ENCODE data around the gene TUBB2B.
"Not testable (repeated sequence)": the region's sequence is repeated elsewhere in the genome, so short reads cannot be mapped to it uniquely, and the experiment has no call there.

Gene TUBB2B

DNA sequence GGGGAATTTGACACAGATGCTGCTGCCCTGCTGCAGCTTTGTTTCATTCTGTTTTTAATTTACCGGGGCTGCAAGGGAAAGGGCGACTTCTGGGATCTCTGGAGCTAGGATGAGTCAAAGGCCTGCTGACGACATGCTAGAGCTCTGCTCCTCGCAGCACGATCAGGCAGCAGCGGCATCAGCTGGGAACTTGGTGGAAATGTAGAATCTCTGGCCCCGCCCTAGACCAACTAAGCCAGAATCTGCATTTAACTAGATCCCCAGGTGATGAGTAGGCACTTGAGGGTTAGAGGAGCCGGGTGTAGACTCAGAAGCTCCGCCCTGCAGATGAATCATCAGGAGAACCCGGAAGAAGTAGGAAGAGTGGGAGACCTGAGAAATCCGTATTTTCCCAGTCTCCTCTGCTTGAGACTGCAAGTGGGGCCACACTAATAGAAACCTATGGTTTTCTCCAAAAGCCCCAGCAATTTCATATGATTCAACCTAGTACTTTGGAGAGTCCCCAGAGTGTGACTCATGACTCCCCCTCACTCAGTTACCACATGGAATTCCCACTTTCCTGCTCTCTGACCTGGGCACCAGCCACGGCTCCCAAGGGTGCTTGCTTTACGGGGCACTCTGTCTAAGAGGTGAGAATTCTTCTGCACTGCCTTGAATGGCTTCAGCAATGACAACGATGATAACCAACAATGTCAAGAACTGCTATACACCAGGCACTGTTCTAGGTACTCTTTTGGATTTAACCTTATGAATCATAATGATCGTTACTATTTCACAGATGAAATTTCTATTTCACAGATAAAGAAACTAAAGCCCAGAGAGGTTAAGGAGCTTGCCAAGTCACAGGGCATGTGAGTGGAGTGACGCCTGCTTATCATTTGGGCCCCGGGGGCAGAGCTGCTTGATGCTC is 18.1 kb downstream of the TUBB2B start:
- peak; percentile 83 for DNase-seq

DNA sequence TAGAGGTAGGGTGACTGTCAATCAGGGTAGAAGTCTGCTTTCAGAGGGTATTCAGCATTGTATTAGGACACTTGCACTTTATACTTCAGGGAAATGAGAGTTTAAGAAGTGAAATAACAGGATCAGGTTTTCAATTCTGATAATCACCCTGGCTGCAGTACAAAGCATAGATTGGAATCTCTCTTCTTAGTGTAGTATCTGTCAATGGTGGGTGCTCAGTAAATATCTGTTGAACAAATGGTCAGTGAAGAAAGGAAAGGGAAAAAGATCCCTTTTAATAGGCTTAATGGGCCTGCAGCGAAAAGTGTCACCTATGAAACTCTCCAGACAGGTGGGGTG is 18.7 kb downstream of the TUBB2B start:
- DNase-seq, result no peak

DNA sequence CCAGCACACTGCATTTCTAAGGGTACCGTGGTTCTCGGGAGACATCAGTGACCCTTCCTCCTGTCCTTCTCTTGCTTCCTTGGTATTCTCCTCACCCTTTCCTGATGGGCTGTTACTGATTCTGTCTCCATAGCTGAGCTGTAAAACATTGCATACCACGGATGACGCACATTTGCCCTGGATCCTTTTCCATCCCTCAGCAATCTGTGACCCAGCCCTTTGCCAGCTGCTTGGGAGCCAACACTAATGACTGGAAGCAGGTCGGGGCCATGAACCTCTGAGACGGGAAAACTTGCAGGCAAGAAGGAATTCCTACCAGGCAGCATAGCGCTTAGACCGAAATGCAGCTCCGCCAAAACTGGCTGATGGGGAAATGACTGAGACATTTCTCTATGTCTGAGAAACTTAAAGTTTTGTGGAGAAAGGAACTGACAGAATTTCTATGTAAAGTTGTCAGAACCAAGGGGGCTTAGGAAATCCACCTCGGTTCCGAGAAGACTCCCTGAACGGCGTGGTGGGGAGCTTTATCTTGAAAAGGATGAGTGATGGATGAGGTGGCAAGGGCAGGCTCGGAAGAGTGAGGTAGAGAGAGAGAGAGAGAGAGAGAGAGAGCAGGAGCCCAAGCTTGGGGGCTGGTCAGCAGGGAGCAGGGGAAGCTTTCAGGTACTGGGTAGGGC is 19.2 kb downstream of the TUBB2B start:
- no peak for DNase-seq

DNA sequence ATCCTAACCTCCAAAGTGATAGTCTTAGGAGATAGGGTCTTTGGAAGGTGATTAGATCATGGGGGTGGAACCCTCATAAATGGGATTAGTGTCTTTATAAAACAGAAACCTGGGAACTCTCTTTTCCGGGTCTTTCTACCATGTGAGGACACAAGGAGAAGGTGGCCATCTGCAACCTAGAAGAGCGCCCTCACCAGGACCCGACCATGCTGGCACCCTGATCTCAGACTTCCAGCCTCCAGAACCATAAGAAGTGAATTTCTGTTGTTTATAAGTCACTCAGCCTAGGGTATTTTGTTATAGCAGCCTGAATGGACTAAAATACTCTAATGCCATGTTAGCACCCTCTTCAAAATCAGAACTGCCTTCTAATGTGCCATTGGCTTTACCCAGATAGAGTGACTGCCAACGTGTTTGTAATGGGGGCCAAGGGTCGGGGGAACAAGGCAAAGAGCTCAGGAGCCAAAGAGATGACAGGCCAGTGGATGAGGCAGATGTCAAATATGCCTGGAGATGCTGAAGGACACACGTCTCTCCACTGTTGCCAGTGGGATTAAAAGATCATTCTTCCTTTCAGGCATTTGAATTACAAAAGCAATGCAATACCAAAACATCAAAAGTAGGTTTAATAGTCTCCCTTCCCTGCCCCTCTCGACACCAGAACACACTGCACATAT is 21.0 kb downstream of the TUBB2B start:
- DNase-seq, result no peak

DNA sequence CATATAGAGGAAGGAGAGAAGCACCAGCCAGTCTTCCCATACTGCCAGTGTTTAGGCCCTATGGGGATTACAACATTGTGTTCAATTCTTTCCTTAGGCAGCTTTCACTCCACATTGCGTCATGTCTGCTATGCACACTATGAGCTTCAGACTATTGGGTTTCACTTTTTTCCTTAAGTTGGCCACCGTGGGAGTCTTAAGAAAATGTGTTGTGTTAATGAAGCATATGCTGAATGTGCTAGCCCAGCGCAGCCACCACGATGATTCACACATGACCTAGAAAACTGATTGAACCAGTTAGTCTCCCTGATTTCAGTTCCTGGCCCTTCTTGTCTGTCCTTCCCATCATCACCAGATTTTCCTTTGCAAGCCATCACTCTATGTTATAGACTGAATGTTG is 21.5 kb downstream of the TUBB2B start:
- no peak for DNase-seq

DNA sequence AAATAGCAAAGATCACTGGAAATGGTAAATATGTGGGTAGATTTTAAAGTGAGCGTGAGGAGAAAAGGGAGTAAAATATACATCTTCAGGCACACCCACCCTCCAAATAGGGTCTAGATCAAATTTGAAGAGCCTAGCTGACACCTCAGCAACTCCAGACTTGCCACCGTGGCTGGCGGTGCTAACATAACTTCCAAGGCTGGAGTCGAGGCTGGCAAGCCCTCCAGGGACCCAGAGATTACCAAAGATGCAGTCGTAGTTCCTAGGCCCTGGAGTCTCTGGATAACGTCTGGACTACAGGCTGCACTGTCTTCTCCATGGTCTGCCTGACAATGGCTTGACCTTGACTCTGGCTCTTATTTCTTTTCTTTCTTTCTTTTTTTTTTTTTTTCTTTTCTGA is 22.5 kb downstream of the TUBB2B start:
- DNase-seq, result no peak

DNA sequence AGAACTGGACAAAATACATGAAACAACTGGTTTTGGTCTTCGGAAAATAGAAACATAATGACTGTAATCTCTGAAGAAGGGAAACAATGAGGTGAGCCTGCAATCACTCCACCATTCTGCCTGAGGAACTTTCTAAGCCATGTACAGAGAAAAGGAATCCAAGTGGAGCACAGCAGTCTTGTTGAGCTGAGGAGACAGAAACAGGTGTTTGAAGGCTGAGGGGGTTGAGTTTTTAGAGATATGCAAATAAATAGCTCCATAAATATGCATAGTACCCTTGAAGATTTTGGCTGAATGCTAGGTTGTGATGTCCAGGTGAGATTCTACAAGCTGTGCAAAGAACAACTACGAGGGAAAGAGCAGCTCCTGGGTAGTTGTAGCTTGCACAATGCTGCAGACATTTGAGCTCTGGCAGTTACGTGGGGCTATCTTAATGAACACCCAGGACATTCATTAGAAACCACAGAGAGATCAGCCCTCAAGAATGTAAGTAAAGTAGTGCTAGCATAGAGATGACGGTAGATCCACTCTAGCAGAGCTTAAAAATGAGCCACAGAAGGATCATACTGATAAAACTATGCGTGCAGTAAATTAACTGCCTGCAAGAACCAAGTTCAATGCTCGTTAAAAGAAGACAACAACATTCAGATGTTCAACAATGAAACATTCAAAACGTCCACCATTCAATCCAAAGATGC is 24.3 kb downstream of the TUBB2B start:
- no peak for DNase-seq

DNA sequence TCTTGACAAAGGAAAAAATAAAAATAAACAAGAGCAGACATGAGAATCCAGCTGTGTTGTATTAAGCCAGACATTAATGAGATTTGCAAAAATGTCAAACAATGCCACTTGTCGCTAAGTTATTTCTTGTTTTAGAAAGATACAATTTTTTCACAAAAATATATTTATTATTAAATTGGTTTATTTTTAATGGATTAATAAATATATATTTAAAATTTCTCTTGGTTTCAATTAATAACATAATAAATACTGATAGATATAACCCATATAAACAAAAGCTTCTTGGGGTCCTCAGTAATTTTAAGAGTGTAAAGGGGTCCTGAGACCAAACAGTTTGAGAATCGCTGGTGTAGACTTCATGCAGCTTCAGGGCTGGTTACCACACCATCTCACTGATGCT is 26.1 kb downstream of the TUBB2B start:
- no peak for DNase-seq

DNA sequence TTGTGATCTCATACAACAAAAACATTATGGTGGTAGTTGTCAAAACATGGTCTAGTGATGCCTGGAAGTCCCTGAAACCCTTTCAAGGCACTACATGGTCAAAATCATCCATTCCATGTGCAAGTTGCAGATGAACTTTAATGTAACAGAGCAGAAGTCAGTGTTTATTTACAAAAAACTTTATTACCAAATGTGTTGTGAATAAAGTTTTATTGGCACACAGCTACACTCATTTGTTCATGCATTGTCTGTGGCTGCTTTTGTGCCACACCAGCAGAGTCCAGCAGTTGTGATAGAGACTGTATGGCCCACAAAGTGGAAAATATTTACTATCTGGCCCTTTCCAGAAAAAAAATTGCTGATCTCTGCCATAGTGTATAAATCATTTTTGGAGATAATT is 26.8 kb downstream of the TUBB2B start:
- no peak for DNase-seq

DNA sequence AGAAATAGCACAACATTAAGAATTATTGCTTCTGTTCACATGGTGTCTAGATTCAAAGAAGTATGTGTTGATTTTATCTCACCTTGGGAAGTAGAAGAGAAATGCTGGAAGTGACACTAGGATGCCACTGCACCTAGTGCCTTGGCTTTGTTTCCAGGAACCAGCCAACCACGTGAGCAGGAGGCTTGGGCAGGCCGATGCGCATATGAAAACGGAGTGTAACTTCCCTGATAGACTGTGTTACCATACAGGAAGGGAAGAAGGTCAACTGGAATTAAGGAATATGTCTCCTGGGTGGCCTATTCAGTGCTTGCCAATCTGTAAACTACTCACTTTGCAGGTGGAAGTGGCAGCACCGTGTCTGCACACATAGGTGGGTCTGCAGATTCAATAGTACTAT is 28.1 kb downstream of the TUBB2B start:
- DNase-seq, result no peak

DNA sequence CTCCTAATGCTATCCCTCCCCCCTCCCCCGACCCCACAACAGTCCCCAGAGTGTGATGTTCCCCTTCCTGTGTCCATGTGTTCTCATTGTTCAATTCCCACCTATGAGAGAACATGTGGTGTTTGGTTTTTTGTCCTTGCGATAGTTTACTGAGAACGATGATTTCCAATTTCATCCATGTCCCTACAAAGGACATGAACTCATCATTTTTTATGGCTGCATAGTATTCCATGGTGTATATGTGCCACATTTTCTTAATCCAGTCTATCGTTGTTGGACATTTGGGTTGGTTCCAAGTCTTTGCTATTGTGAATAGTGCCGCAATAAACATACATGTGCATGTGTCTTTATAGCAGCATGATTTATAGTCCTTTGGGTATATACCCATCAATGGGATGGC is 29.7 kb downstream of the TUBB2B start:
- DNase-seq, result not testable (repeated sequence)

DNA sequence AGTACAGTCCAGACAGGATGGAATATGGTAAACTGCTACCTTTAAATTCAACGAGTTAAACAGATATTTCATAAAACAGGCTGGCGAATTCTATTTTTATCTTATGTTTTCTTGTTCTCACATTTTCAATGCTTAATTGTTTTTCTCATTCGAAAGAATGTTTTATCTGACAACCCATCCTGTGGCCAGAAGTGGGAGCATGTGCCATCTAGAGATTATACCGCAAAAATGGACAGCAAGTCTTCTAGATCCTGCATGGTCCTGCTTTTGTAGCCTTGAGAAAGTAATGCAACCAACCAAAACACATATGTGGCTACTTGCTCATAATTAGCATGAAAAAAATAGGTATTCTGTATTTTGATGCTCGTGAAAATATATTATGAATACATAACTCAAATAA is 30.7 kb downstream of the TUBB2B start:
- no peak for DNase-seq

DNA sequence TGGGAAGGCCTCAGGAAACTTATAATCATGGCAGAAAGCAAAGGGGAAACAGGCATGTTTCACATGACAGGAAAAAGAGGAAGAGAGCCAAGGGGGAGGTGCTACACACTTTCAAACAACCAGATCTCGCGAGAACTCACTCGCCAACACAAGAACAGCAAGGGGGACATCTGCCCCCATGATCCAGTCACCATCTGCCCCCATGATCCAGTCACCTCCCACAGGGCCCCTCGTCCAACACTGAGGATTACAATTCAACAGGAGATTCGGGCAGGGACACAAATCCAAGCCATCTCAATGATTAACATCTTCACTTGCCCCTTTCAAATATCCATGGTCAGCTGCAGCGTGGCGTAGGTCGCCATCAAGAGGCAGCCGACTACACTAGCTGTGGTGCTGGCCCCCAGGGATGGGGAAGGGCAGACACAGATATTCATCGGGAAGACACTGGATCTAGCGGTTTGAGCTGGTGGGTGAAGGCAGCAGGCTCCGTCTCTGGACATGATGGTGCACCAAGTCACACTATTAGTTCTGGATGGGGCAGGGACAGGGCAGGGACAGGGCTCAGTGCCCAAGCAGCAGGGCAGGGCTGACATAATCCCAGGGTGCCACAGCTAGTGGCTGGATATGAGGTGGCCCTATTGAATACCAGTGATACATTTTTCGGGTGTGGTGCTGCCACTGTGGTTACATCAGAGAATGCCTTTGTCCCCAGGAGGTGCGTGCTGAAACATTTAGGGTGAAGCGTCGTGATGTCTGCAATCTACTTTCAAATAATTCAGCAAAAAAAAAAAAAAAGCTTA is 31.6 kb downstream of the TUBB2B start:
- no peak for DNase-seq

DNA sequence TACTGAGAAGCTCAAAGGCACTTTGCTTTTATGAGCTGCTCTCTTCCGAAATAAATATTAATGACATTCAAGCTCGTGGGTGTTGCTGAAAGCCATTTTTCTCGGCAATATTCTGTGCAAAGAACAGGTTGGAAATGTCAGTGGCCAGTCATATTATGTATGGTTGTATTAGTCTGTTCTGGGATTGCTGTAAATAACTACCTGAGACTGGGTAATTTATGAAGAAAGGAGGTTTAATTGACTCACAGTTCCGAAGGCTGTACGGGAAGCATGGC is 32.1 kb downstream of the TUBB2B start:
- DNase-seq, result no peak

DNA sequence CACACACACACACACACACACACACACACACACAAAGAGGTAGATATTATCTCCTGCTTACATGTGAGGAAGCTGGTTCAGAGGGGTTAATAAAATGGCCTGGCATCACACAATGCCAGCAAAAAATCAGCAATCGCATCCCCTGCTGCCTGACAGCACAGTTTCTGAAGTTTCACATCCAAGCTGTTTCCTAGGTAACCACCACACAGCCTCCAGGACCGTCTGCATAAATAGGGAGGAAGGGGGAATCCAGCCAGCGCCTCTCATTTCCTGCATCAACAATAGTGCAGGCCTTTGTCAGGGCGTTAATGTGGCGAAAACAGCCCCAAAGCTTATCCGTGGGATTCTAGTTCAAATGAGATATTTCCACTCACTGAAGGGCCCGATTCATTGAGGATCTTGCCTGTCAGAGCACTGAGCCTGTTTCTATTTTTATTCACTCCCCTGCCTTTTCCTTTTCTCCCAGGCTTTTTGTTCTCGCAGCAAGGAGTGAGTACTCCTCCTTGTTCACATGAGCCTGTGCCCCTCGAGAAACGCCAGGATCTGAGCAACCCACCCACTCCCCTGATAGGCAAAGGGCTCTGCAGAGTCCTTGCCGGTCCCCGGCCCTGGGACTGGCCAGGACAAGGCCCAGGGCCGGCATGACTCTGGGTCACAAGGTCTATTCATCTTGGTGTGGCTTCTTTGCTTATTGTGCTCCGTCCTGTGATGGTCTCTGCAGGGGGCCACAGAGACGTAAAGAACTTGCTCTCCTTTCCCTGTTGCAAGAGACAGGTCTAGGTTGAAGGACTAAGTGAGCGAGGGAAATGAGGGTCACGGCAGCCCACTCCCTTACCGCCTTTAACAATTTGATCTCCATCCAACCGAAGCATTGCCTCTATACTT is 32.7 kb downstream of the TUBB2B start:
- DNase-seq, result peak; percentile 22

DNA sequence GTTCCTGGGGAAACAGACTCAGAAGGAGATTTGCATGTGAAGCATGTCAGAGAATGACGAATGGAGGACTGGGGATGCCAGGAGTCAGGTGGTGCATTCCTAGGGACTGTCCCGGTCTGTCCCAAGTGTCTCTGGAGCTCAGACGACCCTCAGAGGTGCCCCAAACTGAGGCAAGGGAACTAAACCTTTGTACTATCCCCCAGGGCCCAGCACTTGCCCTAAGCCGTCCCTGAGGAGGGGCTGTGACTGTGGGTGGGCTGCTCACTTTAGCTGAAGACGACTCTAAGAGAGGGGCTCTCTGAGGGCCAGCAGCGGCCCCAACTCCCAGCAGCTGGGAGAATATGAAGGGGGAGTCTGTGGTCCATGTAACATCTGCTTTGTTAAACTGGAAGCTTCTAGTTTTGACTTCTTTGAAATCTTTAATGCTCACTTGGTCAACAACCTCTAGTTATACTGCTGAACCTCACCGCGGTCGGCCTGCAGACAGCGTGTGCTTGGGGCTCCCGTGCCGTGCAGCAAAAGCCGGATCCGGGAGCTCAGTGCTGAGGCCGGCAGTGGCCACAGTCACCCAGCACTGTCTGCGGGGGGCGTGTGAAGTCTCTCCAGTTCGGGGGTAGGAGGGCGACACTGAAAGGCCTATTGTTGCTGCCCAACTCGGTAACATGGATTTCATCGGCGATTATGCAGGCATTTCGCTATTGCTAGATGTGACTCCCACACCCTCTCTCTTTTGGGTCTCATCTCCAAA is 34.2 kb downstream of the TUBB2B start:
- DNase-seq, result no peak

DNA sequence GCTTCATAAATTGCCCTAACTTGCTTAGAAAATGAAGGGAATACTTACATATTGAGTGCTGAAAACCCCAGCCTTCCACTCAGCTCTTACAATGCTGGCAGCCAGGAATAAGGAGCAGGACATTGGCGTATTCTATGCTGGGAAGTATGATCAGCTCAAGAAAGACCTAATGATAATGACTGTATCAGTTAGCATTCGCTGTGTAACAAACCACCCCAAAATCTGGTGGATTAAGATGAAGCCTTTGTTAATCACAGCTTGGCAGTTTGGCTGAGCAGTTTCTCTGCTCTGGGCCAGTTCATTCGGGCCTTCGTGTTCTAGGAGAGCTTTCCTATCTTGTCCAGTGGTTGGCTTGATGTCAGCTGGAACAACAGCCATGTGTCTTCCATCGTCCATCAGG is 36.7 kb downstream of the TUBB2B start:
- DNase-seq, result no peak

DNA sequence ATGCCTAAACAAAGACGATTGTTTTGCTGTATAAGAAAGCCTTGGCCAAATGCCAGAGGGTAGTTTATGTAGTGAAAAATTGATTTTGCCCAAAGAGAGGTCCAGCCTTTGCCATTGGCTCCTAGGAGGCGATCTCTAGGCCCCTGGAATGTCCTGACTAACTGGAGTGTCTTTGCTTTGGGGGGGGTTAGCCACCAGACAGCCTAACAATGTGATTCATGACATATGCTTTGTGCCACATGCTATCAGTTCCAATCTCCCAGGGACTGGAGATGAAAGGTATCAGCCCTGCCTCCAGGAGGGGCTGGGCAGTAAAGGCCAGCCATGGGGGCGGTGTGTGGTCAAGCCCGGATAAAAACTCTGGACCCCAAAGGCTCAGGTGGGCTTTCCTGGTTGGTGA is 37.4 kb downstream of the TUBB2B start:
- DNase-seq, result no peak

DNA sequence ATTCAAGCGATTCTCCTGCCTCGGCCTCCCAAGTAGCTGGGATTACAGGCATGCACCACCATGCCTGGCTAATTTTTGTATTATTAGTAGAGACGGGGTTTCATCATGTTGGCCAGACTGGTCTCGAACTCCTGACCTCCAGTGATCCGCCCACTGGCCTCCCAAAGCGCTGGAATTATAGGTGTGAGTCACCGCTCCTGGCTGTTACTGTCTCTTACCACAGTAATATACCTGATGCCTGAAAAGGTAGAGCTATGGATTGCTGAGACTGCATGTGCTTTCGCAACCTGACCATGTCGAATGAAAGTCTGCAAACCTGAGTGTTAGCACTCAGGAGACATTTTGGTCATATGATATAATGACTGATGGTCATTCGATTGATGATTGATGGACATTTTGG is 38.3 kb downstream of the TUBB2B start:
- DNase-seq, result not testable (repeated sequence)

DNA sequence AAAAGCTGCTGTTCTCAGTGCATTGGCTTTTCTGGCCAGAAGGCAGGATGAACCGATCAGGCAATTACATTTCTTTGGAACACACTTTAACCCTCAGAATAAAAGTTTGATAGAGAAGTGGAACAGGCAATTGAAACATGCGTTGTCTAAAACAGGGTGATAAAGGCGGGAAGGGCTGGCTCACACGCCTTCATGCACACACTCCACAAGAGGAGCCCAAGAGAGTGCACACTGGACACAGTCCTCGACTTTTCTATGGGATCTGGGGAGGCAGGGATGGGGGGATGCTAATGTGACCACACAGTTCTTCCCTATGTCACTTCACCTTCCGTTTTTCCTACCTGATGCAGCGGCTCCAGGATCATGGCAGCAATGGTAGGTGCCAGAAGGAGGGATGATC is 39.2 kb downstream of the TUBB2B start:
- no peak for DNase-seq

DNA sequence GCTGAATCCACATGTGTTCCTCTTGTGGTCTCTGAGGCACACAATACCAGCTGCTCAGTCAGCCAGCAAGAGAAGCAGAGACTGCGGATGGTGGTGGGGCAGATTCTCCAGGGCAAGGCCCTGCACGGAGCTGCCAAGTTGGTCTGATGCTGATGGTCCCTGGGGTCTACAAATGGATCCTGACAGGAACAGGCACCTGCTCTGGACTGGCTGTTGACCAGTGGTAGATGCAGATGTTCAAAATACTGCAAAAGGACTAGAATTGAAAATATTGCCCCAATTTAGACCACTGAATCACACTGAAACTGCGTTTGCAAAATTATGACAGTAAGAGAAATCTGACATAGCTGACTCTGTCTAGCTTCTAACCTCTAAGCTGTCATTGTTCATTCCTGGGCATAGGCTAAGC is 40.5 kb downstream of the TUBB2B start:
- no peak for DNase-seq
